H1 (cell line): ENCODE data around the gene ADGRA3. TPM values are rescaled to one million over a fixed set of nuclear protein-coding genes. Genes with fewer than 3 reads are reported as not detected.

ENCODE experiments used
- CTCF ChIA-PET: fragments of 300-600 bp; sonication (Branson Sonifier 250); formaldehyde crosslinking; loops from one replicate; lab custom pipeline; 2021; ENCODE audit not compliant: partially characterized antibody; lab: Charles Lee
- POLR2A ChIA-PET: fragments of 300-600 bp; sonication (Branson Sonifier 250); formaldehyde crosslinking; loops from one replicate; lab custom pipeline; 2021; ENCODE audit warnings: inconsistent platforms; ENCODE audit not compliant: partially characterized antibody; lab: Charles Lee
- DNase-seq, 2 experiments: peaks; one replicate each; pipeline versions ENCODE4 v3.0.0 to v3.0.0-alpha.2; 2010 to 2022; ENCODE audit warnings: low spot score in 2 of 2, low read depth in 1 of 2, mixed read lengths in 1 of 2
- FAIRE-seq: peaks from 2 replicates; lab custom pipeline; 2011; peaks lifted over from hg19 to GRCh38; lab: Jason Lieb, UNC
- H2AFZ ChIP-seq: 2 replicates; pipeline ENCODE4 v1.8.1; 2012; ENCODE audit warnings: low read length, inconsistent platforms
- H2AK5ac ChIP-seq: 2 replicates; pipeline ENCODE4 v1.6.1; 2013; ENCODE audit warnings: low read depth, low read length
- H2BK120ac ChIP-seq: replicated peaks from 2 replicates; pipeline ENCODE3; 2013; ENCODE audit warnings: low read depth, low read length, inconsistent platforms
- H2BK12ac ChIP-seq: 2 replicates; pipeline ENCODE4 v1.6.1; 2013; ENCODE audit warnings: low read depth, low read length
- H2BK15ac ChIP-seq: 2 replicates; pipeline ENCODE4 v1.6.1; 2013; ENCODE audit warnings: low read length
- H2BK20ac ChIP-seq: 2 replicates; pipeline ENCODE4 v1.6.1; 2013; ENCODE audit warnings: low read length
- H2BK5ac ChIP-seq: 2 replicates; pipeline ENCODE4 v1.6.1; 2013; ENCODE audit warnings: low read depth, low read length
- H3K14ac ChIP-seq: 2 replicates; pipeline ENCODE4 v1.6.1; 2013; ENCODE audit warnings: inconsistent platforms; ENCODE audit not compliant: insufficient read length
- H3K18ac ChIP-seq: 2 replicates; pipeline ENCODE4 v1.6.1; 2013; ENCODE audit warnings: low read length; ENCODE audit errors: extremely low read depth
- H3K23ac ChIP-seq: 2 replicates; pipeline ENCODE4 v1.6.1; 2013; ENCODE audit warnings: inconsistent platforms; ENCODE audit not compliant: insufficient read length
- H3K23me2 ChIP-seq: 2 replicates; pipeline ENCODE4 v1.6.1; 2013; ENCODE audit warnings: low read depth, low read length
- H3K27ac ChIP-seq: 2 replicates; pipeline ENCODE4 v1.6.1; 2011; ENCODE audit warnings: low read depth, low read length, inconsistent platforms
- H3K27me3 ChIP-seq, 4 experiments: replicated peaks in 1 of 4; 1 replicate in 1 of 4; 2 replicates in 3 of 4; pipeline versions ENCODE4 v1.6.1 to v1.8.1; 2011 to 2013; ENCODE audit warnings: low read length in 3 of 4, mild to moderate bottlenecking in 3 of 4, inconsistent platforms in 2 of 4, mixed read lengths in 2 of 4, moderate library complexity in 1 of 4; ENCODE audit not compliant: control insufficient read depth in 3 of 4, insufficient read depth in 3 of 4; ENCODE audit errors: extremely low read depth in 1 of 4
- H3K36me3 ChIP-seq, 4 experiments: 2 replicates each; pipeline versions ENCODE4 v1.6.1 to v1.8.1; 2011 to 2013; ENCODE audit warnings: mild to moderate bottlenecking in 4 of 4, low read length in 3 of 4, moderate library complexity in 2 of 4, control low read depth in 1 of 4, inconsistent platforms in 1 of 4; ENCODE audit not compliant: insufficient read depth in 4 of 4, control insufficient read depth in 2 of 4
- H3K4ac ChIP-seq: replicated peaks from 2 replicates; pipeline ENCODE3; 2013; ENCODE audit warnings: low read length, low read depth, mixed read lengths, inconsistent platforms; ENCODE audit not compliant: insufficient read length
- H3K4me1 ChIP-seq, 4 experiments: replicated peaks in 1 of 4; 1 replicate in 1 of 4; 2 replicates in 3 of 4; pipeline versions ENCODE4 v1.6.1 to v1.8.1; 2011 to 2013; ENCODE audit warnings: low read length in 3 of 4, inconsistent platforms in 2 of 4, mixed read lengths in 1 of 4; ENCODE audit not compliant: insufficient read depth in 4 of 4, control insufficient read depth in 3 of 4
- H3K4me2 ChIP-seq, 2 experiments: 2 replicates each; pipeline versions ENCODE4 v1.6.1 to v1.8.1; 2011 to 2013; ENCODE audit warnings: low read depth in 2 of 2, low read length in 2 of 2, control low read depth in 1 of 2, inconsistent platforms in 1 of 2, mild to moderate bottlenecking in 1 of 2; ENCODE audit not compliant: insufficient read depth in 1 of 2
- H3K4me3 ChIP-seq, 4 experiments: fragments of 200-600, 300-600 bp in 1 of 4; sonication (generic), shearing (Covaris generic), sonication (Bioruptor Twin) in 1 of 4; 2 replicates each; pipeline versions ENCODE4 v1.5.1 to v1.8.1; 2011 to 2016; ENCODE audit warnings: low read length in 4 of 4, low read depth in 3 of 4, control low read depth in 2 of 4, inconsistent platforms in 2 of 4, mild to moderate bottlenecking in 2 of 4, mixed read lengths in 1 of 4, moderate library complexity in 1 of 4; ENCODE audit not compliant: insufficient read depth in 2 of 4; ENCODE audit errors: extremely low read depth in 1 of 4
- H3K56ac ChIP-seq: replicated peaks from 2 replicates; pipeline ENCODE3; 2013; ENCODE audit warnings: low read depth, mild to moderate bottlenecking, mixed read lengths, low read length, inconsistent platforms; ENCODE audit not compliant: insufficient read length
- H3K79me1 ChIP-seq: 2 replicates; pipeline ENCODE4 v1.6.1; 2013; ENCODE audit warnings: low read depth, low read length, control low read depth
- H3K79me2 ChIP-seq, 2 experiments: 2 replicates each; pipeline versions ENCODE4 v1.6.1 to v1.8.1; 2012 to 2013; ENCODE audit warnings: low read length in 2 of 2, mild to moderate bottlenecking in 2 of 2, inconsistent platforms in 1 of 2; ENCODE audit not compliant: insufficient read depth in 2 of 2, control insufficient read depth in 1 of 2
- H3K9ac ChIP-seq, 4 experiments: replicated peaks in 1 of 4; 1 replicate in 1 of 4; 2 replicates in 3 of 4; pipeline versions ENCODE4 v1.6.1 to v1.8.1; 2011 to 2013; ENCODE audit warnings: low read depth in 3 of 4, low read length in 3 of 4, control low read depth in 2 of 4, mild to moderate bottlenecking in 2 of 4, moderate library complexity in 2 of 4, inconsistent platforms in 1 of 4; ENCODE audit errors: extremely low read depth in 1 of 4
- H3K9me3 ChIP-seq, 2 experiments: 2 replicates each; pipeline versions ENCODE4 v1.6.1 to v1.8.1; 2012 to 2013; ENCODE audit warnings: mild to moderate bottlenecking in 2 of 2, moderate library complexity in 2 of 2, control low read depth in 1 of 2, inconsistent platforms in 1 of 2, low read depth in 1 of 2, low read length in 1 of 2, mixed read lengths in 1 of 2; ENCODE audit not compliant: insufficient read depth in 2 of 2
- H4K20me1 ChIP-seq, 2 experiments: replicated peaks in 1 of 2; 2 replicates each; pipeline versions ENCODE3 to v1.8.1; 2011 to 2013; ENCODE audit warnings: inconsistent platforms in 2 of 2, low read length in 2 of 2, mild to moderate bottlenecking in 1 of 2; ENCODE audit not compliant: insufficient read depth in 2 of 2, control insufficient read depth in 1 of 2
- H4K5ac ChIP-seq: 2 replicates; pipeline ENCODE4 v1.6.1; 2013; ENCODE audit warnings: low read length, low read depth, mixed read lengths, inconsistent platforms; ENCODE audit not compliant: insufficient read length
- H4K8ac ChIP-seq: 2 replicates; pipeline ENCODE4 v1.8.0; 2013; ENCODE audit warnings: mild to moderate bottlenecking, moderate library complexity, low read length, inconsistent platforms; ENCODE audit not compliant: insufficient read depth; ENCODE audit errors: extremely low read depth
- H4K91ac ChIP-seq: replicated peaks from 2 replicates; pipeline ENCODE3; 2013; ENCODE audit warnings: low read length, mixed read lengths, inconsistent platforms; ENCODE audit not compliant: insufficient read length
- CBX8 ChIP-seq: fragments of 300-800, 300-1000 bp; sonication (generic); IDR thresholded peaks from 2 replicates; pipeline ENCODE4 v1.7.1; 2016; ENCODE audit warnings: low read depth, low read length, borderline replicate concordance
- EP300 ChIP-seq, 2 experiments: IDR thresholded peaks; 1 replicate in 1 of 2; 2 replicates in 1 of 2; pipeline ENCODE4 v1.6.1; 2011 to 2012; ENCODE audit warnings: low read depth in 2 of 2, low read length in 2 of 2, mild to moderate bottlenecking in 2 of 2, borderline replicate concordance in 1 of 2, inconsistent platforms in 1 of 2, moderate library complexity in 1 of 2
- MAFK ChIP-seq: IDR thresholded peaks from 2 replicates; pipeline ENCODE4 v1.6.1; 2012; ENCODE audit warnings: low read depth, mild to moderate bottlenecking, improper control_type of control experiment, low read length
- SIX5 ChIP-seq: IDR thresholded peaks from 2 replicates; pipeline ENCODE4 v1.6.1; 2011; ENCODE audit warnings: mild to moderate bottlenecking, low read depth, low read length
- WGBS, 2 experiments: shearing (Covaris generic) in 1 of 2; methylation state at CpG; one replicate each; pipeline versions ENCODE4 v1.1.6 to v1.1.7; 2013 to 2015; ENCODE audit warnings: low lambda C conversion rate in 2 of 2, mixed read lengths in 2 of 2, inconsistent platforms in 1 of 2, low coverage in 1 of 2, missing lambda C conversion rate in 1 of 2; ENCODE audit not compliant: insufficient replicate concordance in 2 of 2, insufficient coverage in 1 of 2, insufficient read length in 1 of 2; ENCODE audit errors: extremely low coverage in 1 of 2, missing lambda C conversion rate in 1 of 2; 5-methylcytosine and 5-hydroxymethylcytosine counted together
- polyA plus RNA-seq, 7 experiments: library from polyadenylated mRNA; depleted of rRNA in 3 of 7; stranded (reverse) in 5 of 7; unstranded in 2 of 7; fragments of >200 nt in 5 of 7; fragments of 200-250 nt in 2 of 7; gene quantifications; 1 replicate in 5 of 7; 2 replicates in 1 of 7; 4 replicates in 1 of 7; pipeline versions ENCODE4 v1.2.1 to v1.2.3, GENCODE V29; 2011 to 2013; ENCODE audit warnings: missing spikeins in 2 of 7, mixed read lengths in 2 of 7
- total RNA-seq: library from RNA; stranded (reverse); fragmentation: NEBNext Ultra II Directional; extraction: Animal tissue kit (Norgen Biotek cat#: 25700); gene quantifications from 2 replicates; pipeline ENCODE4 v1.2.1, GENCODE V29; 2021

The ADGRA3 gene
- total and polyA plus RNA-seq, 2 of the 8 experiments (the other 6 are each of a cell fraction or from before 2014, with no cell fraction given) = 31.5 to 63.0 TPM

GRCh38 chr4:22477813-22478182 lies 38.1 kb downstream of the ADGRA3 start:
- Histone ChIP-seq H2AFZ (no peak overlapping the region), H3K36me3 (peaks cover 0 to 4% (median 2%) of the 10 kb centered on the region in 4 experiments; a peak in 3 of 8 replicates), H2BK15ac (no peak overlapping the region), H2BK12ac (no peak overlapping the region), H4K5ac (no peak overlapping the region), H3K27me3 (no peaks in the 10 kb centered on the region), H3K4me2 (no peak overlapping the region), H2BK120ac (no peak overlapping the region), H2AK5ac (no peak overlapping the region), H4K8ac (no peak overlapping the region), H3K4me1 (peaks cover 0 to 10% (median 5%) of the 10 kb centered on the region in 4 experiments; a peak in 5 of 7 replicates), H4K91ac (no peak overlapping the region), H3K79me2 (peaks cover 6 to 95% of the 10 kb centered on the region in 2 experiments; a peak in 3 of 4 replicates), H3K23ac (no peak overlapping the region), H3K4ac (no peak overlapping the region), H2BK20ac (no peak overlapping the region), H3K9ac (no peak overlapping the region), H3K18ac (no peak overlapping the region), H3K9me3 (no peaks in the 10 kb centered on the region), H4K20me1 (peaks cover 2 to 9% of the 10 kb centered on the region in 2 experiments), H3K14ac (no peak overlapping the region), H3K4me3 (no peak overlapping the region), H3K27ac (no peak overlapping the region), H3K56ac (no peak overlapping the region), H3K79me1 (no peaks in the 10 kb centered on the region; the same call in 1 of the 2 replicates), H2BK5ac (no peak overlapping the region), H3K23me2 (no peaks in the 10 kb centered on the region)
- FAIRE-seq (no peak), DNase-seq (no peak)
- WGBS, 2 experiments = 89% methylated on average over 6 of the region's 6 CpGs; no CpG with 5 or more reads in 1 of the 2 experiments
- ChIA-PET POLR2A (no interaction called here), CTCF (interaction anchor here (1.1 to 1.2 kb wide), 2 partner anchors 16 to 37 kb away, joined by 3 to 4 read pairs; no protein-coding TSS in a partner anchor)
- TF ChIP-seq MAFK = no peak
- TF ChIP-seq EP300 (IDR thresholded peaks at IDR 0.05; ENCODE audit: borderline replicate concordance in 1 of 2, low read depth in 2 of 2, low read length in 2 of 2) = no peak
- no peak for TF ChIP-seq SIX5
- TF ChIP-seq CBX8 = no peak
